SK-N-SH (cell line): ENCODE data around the gene SLIT1.

Source experiments
- FOXJ3 ChIP-seq: sonication (generic); formaldehyde crosslinking; IDR thresholded peaks from 2 replicates; pipeline ENCODE4 v1.5.1; 2020; ENCODE audit warnings: mild to moderate bottlenecking, missing genetic modification reagents
- GATA2 ChIP-seq: sonication (generic); formaldehyde crosslinking; IDR thresholded peaks from 2 replicates; pipeline ENCODE4 v1.5.0; 2020; ENCODE audit warnings: mild to moderate bottlenecking, missing genetic modification reagents
- JUND ChIP-seq: IDR thresholded peaks from 2 replicates; pipeline ENCODE4 v1.4.0; 2012
- MXI1 ChIP-seq: IDR thresholded peaks from 2 replicates; pipeline ENCODE4 v1.6.1; 2012; ENCODE audit warnings: mild to moderate bottlenecking, low read depth, low read length, improper control_type of control experiment
- POLR2AphosphoS5 ChIP-seq: IDR thresholded peaks from 2 replicates; pipeline ENCODE4 v1.6.1; 2012; ENCODE audit warnings: low read depth, low read length
- RAD21 ChIP-seq: IDR thresholded peaks from 2 replicates; pipeline ENCODE4 v1.6.1; 2012; ENCODE audit warnings: mild to moderate bottlenecking, low read length
- RCOR1 ChIP-seq: fragments of 150-350 bp; IDR thresholded peaks from 2 replicates; pipeline ENCODE4 v1.6.1; 2017; ENCODE audit warnings: antibody characterized with exemption, low read length
- SIN3A ChIP-seq: IDR thresholded peaks from 2 replicates; pipeline ENCODE4 v1.6.1; 2012; ENCODE audit warnings: low read depth, mild to moderate bottlenecking, low read length, moderate library complexity, borderline replicate concordance
- TAF1 ChIP-seq: IDR thresholded peaks from 2 replicates; pipeline ENCODE4 v1.6.1; 2012; ENCODE audit warnings: low read depth, mild to moderate bottlenecking, low read length, moderate library complexity, borderline replicate concordance
- TF ChIP-seq, protein P1 (sequence below): fragments of 200-600 bp; sonication (generic); IDR thresholded peaks from 2 replicates; pipeline ENCODE4 v1.6.1; 2017; ENCODE audit warnings: antibody characterized with exemption, mild to moderate bottlenecking, moderate library complexity
- TF ChIP-seq, protein P2 (sequence below): IDR thresholded peaks from 2 replicates; pipeline ENCODE4 v1.6.1; 2012; ENCODE audit warnings: mild to moderate bottlenecking, low read depth, low read length, moderate library complexity
- TF ChIP-seq, protein P3 (sequence below): IDR thresholded peaks from 2 replicates; pipeline ENCODE4 v1.4.0; 2012; ENCODE audit warnings: low read depth
- TF ChIP-seq, protein P4 (sequence below): fragments of 150-350 bp; IDR thresholded peaks from 2 replicates; pipeline ENCODE4 v1.6.1; 2016; ENCODE audit warnings: mild to moderate bottlenecking, low read depth, low read length

DNA sequence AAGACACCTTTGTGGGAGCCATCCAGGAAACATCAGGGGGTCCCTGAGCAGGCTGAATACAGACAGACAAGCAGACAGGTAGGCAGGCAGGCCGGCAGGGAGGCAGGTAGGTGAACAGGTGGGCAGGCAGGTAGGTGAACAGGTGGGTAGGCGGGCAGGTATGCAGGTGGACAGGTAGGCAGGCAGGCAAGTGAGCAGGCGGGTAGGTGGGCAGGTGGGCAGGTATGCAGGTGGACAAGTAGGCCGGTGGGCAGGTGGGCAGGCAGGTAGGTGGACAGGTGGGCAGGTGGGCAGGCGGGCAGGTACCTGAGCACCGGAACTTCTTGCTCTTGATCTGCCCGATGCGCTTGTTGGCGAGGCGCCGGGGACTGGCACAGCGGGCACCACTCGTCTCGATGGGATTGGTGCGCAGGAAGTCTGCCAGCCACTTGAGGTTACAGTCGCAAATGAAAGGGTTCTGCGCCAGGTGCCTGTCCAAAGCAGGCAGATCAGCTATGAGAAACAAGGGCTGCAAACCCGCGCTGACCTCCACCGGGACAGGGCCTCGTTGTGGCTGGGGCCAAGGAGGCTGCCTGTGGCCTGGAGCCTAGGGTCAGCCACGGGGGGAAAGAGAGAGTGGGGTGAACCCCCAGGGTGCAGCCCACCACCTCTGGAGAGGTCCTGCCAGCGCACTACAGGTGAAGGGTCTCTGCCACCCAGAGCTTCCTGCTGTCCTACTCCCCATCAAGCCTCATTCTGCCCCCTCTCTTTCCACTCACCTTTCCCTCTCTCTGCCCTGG is 136.9 kb downstream of the SLIT1 start:
- TF ChIP-seq, protein P1, sequence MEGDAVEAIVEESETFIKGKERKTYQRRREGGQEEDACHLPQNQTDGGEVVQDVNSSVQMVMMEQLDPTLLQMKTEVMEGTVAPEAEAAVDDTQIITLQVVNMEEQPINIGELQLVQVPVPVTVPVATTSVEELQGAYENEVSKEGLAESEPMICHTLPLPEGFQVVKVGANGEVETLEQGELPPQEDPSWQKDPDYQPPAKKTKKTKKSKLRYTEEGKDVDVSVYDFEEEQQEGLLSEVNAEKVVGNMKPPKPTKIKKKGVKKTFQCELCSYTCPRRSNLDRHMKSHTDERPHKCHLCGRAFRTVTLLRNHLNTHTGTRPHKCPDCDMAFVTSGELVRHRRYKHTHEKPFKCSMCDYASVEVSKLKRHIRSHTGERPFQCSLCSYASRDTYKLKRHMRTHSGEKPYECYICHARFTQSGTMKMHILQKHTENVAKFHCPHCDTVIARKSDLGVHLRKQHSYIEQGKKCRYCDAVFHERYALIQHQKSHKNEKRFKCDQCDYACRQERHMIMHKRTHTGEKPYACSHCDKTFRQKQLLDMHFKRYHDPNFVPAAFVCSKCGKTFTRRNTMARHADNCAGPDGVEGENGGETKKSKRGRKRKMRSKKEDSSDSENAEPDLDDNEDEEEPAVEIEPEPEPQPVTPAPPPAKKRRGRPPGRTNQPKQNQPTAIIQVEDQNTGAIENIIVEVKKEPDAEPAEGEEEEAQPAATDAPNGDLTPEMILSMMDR, result no peak
- TF ChIP-seq POLR2AphosphoS5 (no peak), TAF1 (no peak), JUND (no peak), RCOR1 (no peak), FOXJ3 (CRISPR knock-in tag) (no peak), GATA2 (CRISPR knock-in tag) (no peak), SIN3A (no peak), MXI1 (no peak), RAD21 (no peak)
- TF ChIP-seq, protein P2, sequence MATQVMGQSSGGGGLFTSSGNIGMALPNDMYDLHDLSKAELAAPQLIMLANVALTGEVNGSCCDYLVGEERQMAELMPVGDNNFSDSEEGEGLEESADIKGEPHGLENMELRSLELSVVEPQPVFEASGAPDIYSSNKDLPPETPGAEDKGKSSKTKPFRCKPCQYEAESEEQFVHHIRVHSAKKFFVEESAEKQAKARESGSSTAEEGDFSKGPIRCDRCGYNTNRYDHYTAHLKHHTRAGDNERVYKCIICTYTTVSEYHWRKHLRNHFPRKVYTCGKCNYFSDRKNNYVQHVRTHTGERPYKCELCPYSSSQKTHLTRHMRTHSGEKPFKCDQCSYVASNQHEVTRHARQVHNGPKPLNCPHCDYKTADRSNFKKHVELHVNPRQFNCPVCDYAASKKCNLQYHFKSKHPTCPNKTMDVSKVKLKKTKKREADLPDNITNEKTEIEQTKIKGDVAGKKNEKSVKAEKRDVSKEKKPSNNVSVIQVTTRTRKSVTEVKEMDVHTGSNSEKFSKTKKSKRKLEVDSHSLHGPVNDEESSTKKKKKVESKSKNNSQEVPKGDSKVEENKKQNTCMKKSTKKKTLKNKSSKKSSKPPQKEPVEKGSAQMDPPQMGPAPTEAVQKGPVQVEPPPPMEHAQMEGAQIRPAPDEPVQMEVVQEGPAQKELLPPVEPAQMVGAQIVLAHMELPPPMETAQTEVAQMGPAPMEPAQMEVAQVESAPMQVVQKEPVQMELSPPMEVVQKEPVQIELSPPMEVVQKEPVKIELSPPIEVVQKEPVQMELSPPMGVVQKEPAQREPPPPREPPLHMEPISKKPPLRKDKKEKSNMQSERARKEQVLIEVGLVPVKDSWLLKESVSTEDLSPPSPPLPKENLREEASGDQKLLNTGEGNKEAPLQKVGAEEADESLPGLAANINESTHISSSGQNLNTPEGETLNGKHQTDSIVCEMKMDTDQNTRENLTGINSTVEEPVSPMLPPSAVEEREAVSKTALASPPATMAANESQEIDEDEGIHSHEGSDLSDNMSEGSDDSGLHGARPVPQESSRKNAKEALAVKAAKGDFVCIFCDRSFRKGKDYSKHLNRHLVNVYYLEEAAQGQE, result no peak
- TF ChIP-seq, protein P3, sequence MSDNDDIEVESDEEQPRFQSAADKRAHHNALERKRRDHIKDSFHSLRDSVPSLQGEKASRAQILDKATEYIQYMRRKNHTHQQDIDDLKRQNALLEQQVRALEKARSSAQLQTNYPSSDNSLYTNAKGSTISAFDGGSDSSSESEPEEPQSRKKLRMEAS, result no peak
- TF ChIP-seq, protein P4, sequence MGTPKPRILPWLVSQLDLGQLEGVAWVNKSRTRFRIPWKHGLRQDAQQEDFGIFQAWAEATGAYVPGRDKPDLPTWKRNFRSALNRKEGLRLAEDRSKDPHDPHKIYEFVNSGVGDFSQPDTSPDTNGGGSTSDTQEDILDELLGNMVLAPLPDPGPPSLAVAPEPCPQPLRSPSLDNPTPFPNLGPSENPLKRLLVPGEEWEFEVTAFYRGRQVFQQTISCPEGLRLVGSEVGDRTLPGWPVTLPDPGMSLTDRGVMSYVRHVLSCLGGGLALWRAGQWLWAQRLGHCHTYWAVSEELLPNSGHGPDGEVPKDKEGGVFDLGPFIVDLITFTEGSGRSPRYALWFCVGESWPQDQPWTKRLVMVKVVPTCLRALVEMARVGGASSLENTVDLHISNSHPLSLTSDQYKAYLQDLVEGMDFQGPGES, result no peak
